IMR-90 (cell line): ENCODE measurements around the gene DAND5. TPM values are rescaled to one million over a fixed set of nuclear protein-coding genes. Genes with fewer than 3 reads are reported as not detected.
A peak's percentile ranks its signal among the peaks of the same experiment; 100 is the strongest.

ENCODE experiments used
- ATAC-seq: fragments of 200-7000 bp; cut with Tn5 transposase; 2 replicates; pipeline ENCODE4 v1.9.1; 2020; ENCODE audit warnings: low read depth, mild to moderate bottlenecking, moderate library complexity
- BruUV-seq: library from RNA; stranded (reverse); fragments of 400-500 nt; replicated peaks from 2 replicates; lab custom pipeline; 2021; lab: Mats Ljungman, UMichigan
- CTCF ChIA-PET: fragments of 300-600 bp; formaldehyde crosslinking; extraction: SDS; loops from one replicate; lab custom pipeline; 2021; ENCODE audit warnings: antibody characterized with exemption; lab: Yijun Ruan, JAX
- POLR2A ChIA-PET: fragments of 300-600 bp; sonication (Branson Sonifier 250); formaldehyde crosslinking; loops from one replicate; lab custom pipeline; 2022; ENCODE audit warnings: antibody characterized with exemption; ENCODE audit not compliant: unreplicated experiment; lab: Charles Lee
- DNase-seq: peaks from one replicate; pipeline ENCODE4 v3.0.0; 2013
- H2AFZ ChIP-seq: replicated peaks from 2 replicates; pipeline ENCODE3; 2013; ENCODE audit warnings: low read length, mild to moderate bottlenecking; ENCODE audit not compliant: poor library complexity
- H2AK5ac ChIP-seq: 2 replicates; pipeline ENCODE4 v1.6.1; 2013; ENCODE audit warnings: low read depth, low read length, inconsistent platforms
- H2AK9ac ChIP-seq: replicated peaks from 2 replicates; pipeline ENCODE3; 2013; ENCODE audit warnings: mild to moderate bottlenecking, low read depth, low read length, moderate library complexity; ENCODE audit not compliant: poor library complexity
- H2BK120ac ChIP-seq: 2 replicates; pipeline ENCODE4 v1.6.1; 2013; ENCODE audit warnings: low read depth, low read length, inconsistent platforms
- H2BK15ac ChIP-seq: 3 replicates; pipeline ENCODE4 v1.6.1; 2013; ENCODE audit warnings: low read depth, low read length, inconsistent platforms
- H2BK20ac ChIP-seq: 2 replicates; pipeline ENCODE4 v1.6.1; 2013; ENCODE audit warnings: low read depth, mild to moderate bottlenecking, inconsistent platforms, low read length, moderate library complexity
- H2BK5ac ChIP-seq: 2 replicates; pipeline ENCODE4 v1.6.1; 2013; ENCODE audit warnings: mild to moderate bottlenecking, low read depth, low read length, inconsistent platforms; ENCODE audit not compliant: poor library complexity, severe bottlenecking
- H3K14ac ChIP-seq: replicated peaks from 2 replicates; pipeline ENCODE4 v1.6.1; 2013; ENCODE audit warnings: low read depth, low read length, inconsistent platforms
- H3K18ac ChIP-seq: 2 replicates; pipeline ENCODE4 v1.6.1; 2013; ENCODE audit warnings: low read depth, low read length, control low read depth
- H3K23ac ChIP-seq: 2 replicates; pipeline ENCODE4 v1.6.1; 2013; ENCODE audit warnings: low read depth, low read length, inconsistent platforms
- H3K27ac ChIP-seq: 2 replicates; pipeline ENCODE4 v1.5.1; 2013; ENCODE audit warnings: mild to moderate bottlenecking, control low read depth, low read length; ENCODE audit not compliant: insufficient read depth
- H3K27me3 ChIP-seq: 2 replicates; pipeline ENCODE4 v1.6.1; 2013; ENCODE audit warnings: low read length; ENCODE audit not compliant: control insufficient read depth, insufficient read depth
- H3K36me3 ChIP-seq: 2 replicates; pipeline ENCODE4 v1.6.1; 2013; ENCODE audit warnings: low read length, mixed read lengths; ENCODE audit not compliant: control insufficient read depth, insufficient read depth
- H3K4ac ChIP-seq: 2 replicates; pipeline ENCODE4 v1.6.1; 2013; ENCODE audit warnings: low read depth, low read length, inconsistent platforms
- H3K4me1 ChIP-seq: 2 replicates; pipeline ENCODE4 v1.6.1; 2013; ENCODE audit warnings: low read length, mixed read lengths; ENCODE audit not compliant: control insufficient read depth, insufficient read depth
- H3K4me2 ChIP-seq: 2 replicates; pipeline ENCODE4 v1.6.1; 2013; ENCODE audit warnings: low read depth, mild to moderate bottlenecking, control low read depth, low read length, moderate library complexity
- H3K4me3 ChIP-seq: 2 replicates; pipeline ENCODE4 v1.5.1; 2013; ENCODE audit warnings: low read depth, mild to moderate bottlenecking, control low read depth, low read length, moderate library complexity; ENCODE audit not compliant: insufficient read depth
- H3K56ac ChIP-seq: 2 replicates; pipeline ENCODE4 v1.6.1; 2013; ENCODE audit warnings: low read length, inconsistent platforms; ENCODE audit not compliant: insufficient read depth; ENCODE audit errors: extremely low read depth
- H3K79me1 ChIP-seq, 2 experiments: 2 replicates each; pipeline ENCODE4 v1.6.1; 2013; ENCODE audit warnings: low read length in 2 of 2, inconsistent platforms in 1 of 2, low read depth in 1 of 2
- H3K9ac ChIP-seq: 2 replicates; pipeline ENCODE4 v1.6.1; 2013; ENCODE audit warnings: low read depth, low read length, control low read depth
- H3K9me1 ChIP-seq: 2 replicates; pipeline ENCODE4 v1.6.1; 2013; ENCODE audit warnings: low read length, inconsistent platforms; ENCODE audit not compliant: insufficient read depth
- H3K9me3 ChIP-seq: 2 replicates; pipeline ENCODE4 v1.6.1; 2013; ENCODE audit warnings: low read length; ENCODE audit not compliant: control insufficient read depth, insufficient read depth
- H4K20me1 ChIP-seq: 2 replicates; pipeline ENCODE4 v1.6.1; 2013; ENCODE audit warnings: low read length, inconsistent platforms; ENCODE audit not compliant: insufficient read depth
- H4K5ac ChIP-seq: 2 replicates; pipeline ENCODE4 v1.6.1; 2013; ENCODE audit warnings: mild to moderate bottlenecking, low read depth, low read length, control low read depth
- H4K8ac ChIP-seq, 2 experiments: 2 replicates each; pipeline ENCODE4 v1.6.1; 2013; ENCODE audit warnings: low read depth in 2 of 2, low read length in 2 of 2, control low read depth in 1 of 2, inconsistent platforms in 1 of 2
- H4K91ac ChIP-seq: 2 replicates; pipeline ENCODE4 v1.6.1; 2013; ENCODE audit warnings: low read depth, low read length, inconsistent platforms; ENCODE audit not compliant: insufficient read depth
- CHD1 ChIP-seq: IDR thresholded peaks from 2 replicates; pipeline ENCODE4 v1.6.1; 2012; ENCODE audit warnings: low read depth, low read length, improper control_type of control experiment
- MAZ ChIP-seq: IDR thresholded peaks from 2 replicates; pipeline ENCODE4 v1.6.1; 2012; ENCODE audit warnings: low read depth, mild to moderate bottlenecking, low read length, improper control_type of control experiment, moderate library complexity, borderline replicate concordance
- NFE2L2 ChIP-seq: fragments of 150-350 bp; IDR thresholded peaks from 2 replicates; pipeline ENCODE4 v1.6.1; 2016; ENCODE audit warnings: low read depth, mild to moderate bottlenecking, low read length
- RAD21 ChIP-seq: IDR thresholded peaks from 2 replicates; pipeline ENCODE4 v1.6.1; 2012; ENCODE audit warnings: low read length, improper control_type of control experiment
- WGBS, 2 experiments: methylation state at CpG; one replicate each; pipeline versions ENCODE4 v1.1.5 to v1.1.7; 2013; ENCODE audit warnings: missing lambda C conversion rate in 2 of 2; ENCODE audit not compliant: insufficient read length in 1 of 2; ENCODE audit errors: extremely low coverage in 2 of 2; 5-methylcytosine and 5-hydroxymethylcytosine counted together
- dilution Hi-C: fragments of 300-500 bp; cut with HindIII; formaldehyde crosslinking; loops from one replicate; pipeline ENCODE4 v1.14.3; 2018; ENCODE audit warnings: low sequenced_read_pairs; ENCODE audit not compliant: unreplicated experiment
- in situ Hi-C: fragments of 300-500 bp; cut with MboI; formaldehyde crosslinking; loops from 3 replicates; pipeline ENCODE4 v1.14.3; 2019; ENCODE audit warnings: low sequenced_read_pairs, inconsistent platforms, mixed read lengths
- intact Hi-C: fragments of 100-400 bp; cut with micrococcal nuclease; formaldehyde crosslinking; loops from 2 replicates; pipeline ENCODE4 v1.10.0; 2022
- polyA plus RNA-seq, 3 experiments: library from polyadenylated mRNA; depleted of rRNA; stranded (reverse); fragments of >200 nt; gene quantifications; 2 replicates each; pipeline ENCODE4 v1.2.3, GENCODE V29; 2012; ENCODE audit warnings: low replicate concordance in 1 of 3
- total RNA-seq: library from RNA; depleted of rRNA; stranded (reverse); fragments of >200 nt; gene quantifications from 2 replicates; pipeline ENCODE4 v1.2.3, GENCODE V29; 2012

Gene DAND5
- total and polyA plus RNA-seq, 2 of the 4 experiments (the other 2 are of a cell fraction) = 0.03 TPM; not detected in 1

DNA sequence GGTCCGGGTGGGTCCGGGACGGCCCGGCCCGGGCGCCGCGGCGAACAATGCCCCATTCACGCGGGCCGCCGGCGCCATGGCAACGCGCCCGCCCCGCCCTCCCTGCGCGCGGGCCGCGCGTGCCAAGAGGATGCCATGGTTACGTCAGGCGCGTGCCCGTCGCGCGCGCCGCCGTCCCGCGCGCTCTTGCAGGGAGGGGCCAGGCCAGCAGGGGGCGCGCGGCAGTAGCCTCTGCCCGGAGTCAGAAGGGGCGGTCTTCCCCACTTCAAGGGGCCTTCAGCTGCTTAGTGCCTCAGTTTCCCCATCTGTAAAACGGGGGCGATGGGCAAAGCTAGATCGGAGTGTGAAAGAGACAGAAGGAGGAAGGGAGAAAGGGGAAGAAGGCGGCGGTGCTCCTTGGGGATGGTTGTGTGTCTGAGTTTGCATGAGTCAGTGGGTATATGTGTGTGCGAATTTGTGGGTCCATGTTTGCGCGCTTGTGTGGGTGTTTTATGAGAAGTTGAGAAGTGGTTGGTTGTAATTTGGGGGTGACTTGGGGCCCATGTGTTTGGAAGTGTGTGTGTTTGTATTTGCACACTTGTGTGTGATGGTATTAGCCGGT, 14.3 kb downstream of the DAND5 start (continued):
- TF ChIP-seq MAZ (peak; percentile 82), RAD21 (peak; percentile 88)

DNA sequence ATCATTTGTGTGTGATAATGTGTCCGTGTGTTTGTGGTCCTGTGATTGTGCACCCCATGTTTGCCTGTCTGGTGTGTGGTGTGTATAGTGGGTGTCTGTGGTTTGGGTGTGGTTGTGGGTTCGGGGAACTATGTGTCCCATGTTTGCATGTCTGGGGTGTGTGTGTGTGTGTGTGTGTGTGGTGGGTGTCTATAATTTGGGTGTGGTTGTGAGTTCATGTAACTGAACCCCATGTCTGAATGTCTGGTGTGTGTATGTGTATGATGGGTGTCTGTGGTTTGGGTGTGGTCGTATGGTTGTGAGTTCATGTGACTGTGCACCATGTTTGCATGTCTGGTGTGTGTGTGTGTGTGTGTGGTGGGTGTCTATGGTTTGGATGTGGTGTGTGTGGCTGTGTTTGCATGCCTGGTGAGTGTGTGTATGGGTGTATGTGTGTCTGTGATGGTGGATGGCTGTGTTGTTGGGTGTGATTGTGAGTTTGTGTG, 14.8 kb downstream of the DAND5 start:
- Histone ChIP-seq H2BK120ac (no peak overlapping the region), H2BK5ac (no peak overlapping the region), H3K79me1 (no peaks in the 10 kb centered on the region; a peak in 1 of 4 replicates), H2AK5ac (peak overlapping the region; percentile 90), H2AK9ac (peak overlapping the region; percentile 33), H2BK15ac (peak overlapping the region; percentile 37; the same call in 1 of the 3 replicates), H3K18ac (no peak overlapping the region), H2AFZ (peak overlapping the region; percentile 64), H3K4ac (peak overlapping the region; percentile 63), H3K27ac (no peak overlapping the region), H3K9me3 (no peaks in the 10 kb centered on the region), H4K20me1 (no peaks in the 10 kb centered on the region), H4K91ac (no peak overlapping the region), H3K14ac (0 out of 2 replicates have a peak overlapping the region, but pooled peaks have one; percentile 28), H3K23ac (0 out of 2 replicates have a peak overlapping the region, but pooled peaks have one; percentile 60), H3K4me1 (peaks cover 3% of the 10 kb centered on the region; the same call in 1 of the 2 replicates), H3K4me2 (no peak overlapping the region), H4K5ac (no peak overlapping the region), H3K36me3 (no peaks in the 10 kb centered on the region), H4K8ac (peak overlapping the region in 1 of 2 experiments; percentile 30; a peak in 1 of 4 replicates), H2BK20ac (no peak overlapping the region), H3K27me3 (no peaks in the 10 kb centered on the region), H3K9me1 (0 out of 2 replicates have a peak, but pooled peaks cover 3% of the 10 kb centered on the region), H3K56ac (no peak overlapping the region), H3K9ac (no peak overlapping the region), H3K4me3 (no peak overlapping the region)
- 87% methylated on average over 3 of the region's 3 CpGs; no CpG with 5 or more reads in 1 of the 2 experiments for WGBS, 2 experiments
- intact Hi-C loops (no loop called here), dilution Hi-C loops (no loop called here), in situ Hi-C loops (loop anchor here (5.0 to 25.0 kb wide), 2 partner anchors 108 to 753 kb away; a partner anchor contains a TSS)
- DNase-seq (no peak), ATAC-seq (no peak)
- TF ChIP-seq NFE2L2 (no peak), CHD1 (no peak)
- POLR2A ChIA-PET = no interaction called here
- BruUV-seq = no TSS peak
- CTCF ChIA-PET = interaction anchor here (0.9 to 4.3 kb wide), 2 partner anchors 77 to 110 kb away, joined by 3 to 25 read pairs; no protein-coding TSS in a partner anchor
